Panc1 (cell line): Measurements from ENCODE around the gene GRID2. TPM values are rescaled to one million over a fixed set of nuclear protein-coding genes. Genes with fewer than 3 reads are reported as not detected.

Experiments used
- ATAC-seq: fragments of 200-7000 bp; cut with Tn5 transposase; 2 replicates; pipeline ENCODE4 v1.9.1; 2020; ENCODE audit warnings: mild to moderate bottlenecking, moderate library complexity
- BruUV-seq: library from RNA; stranded (reverse); fragments of 400-500 nt; replicated peaks from 2 replicates; lab custom pipeline; 2021; lab: Mats Ljungman, UMichigan
- CTCF ChIA-PET: fragments of 300-600 bp; sonication (Branson Sonifier 250); formaldehyde crosslinking; loops from one replicate; lab custom pipeline; 2022; ENCODE audit warnings: antibody characterized with exemption; lab: Charles Lee
- POLR2A ChIA-PET: fragments of 300-600 bp; sonication (Branson Sonifier 250); formaldehyde crosslinking; loops from one replicate; lab custom pipeline; 2022; ENCODE audit warnings: antibody characterized with exemption; lab: Charles Lee
- DNase-seq: peaks from one replicate; pipeline ENCODE4 v3.0.0-alpha.2; 2010; ENCODE audit warnings: low read depth, low spot score
- H3K27ac ChIP-seq: 2 replicates; pipeline ENCODE4 v1.5.1; 2011; ENCODE audit warnings: mild to moderate bottlenecking, low read length, inconsistent platforms
- H3K27me3 ChIP-seq: fragments of 200-500 bp; sonication (Bioruptor generic); 2 replicates; pipeline ENCODE4 v1.6.0; 2014; ENCODE audit warnings: low read length, inconsistent platforms; ENCODE audit not compliant: control insufficient read depth, insufficient read depth
- H3K36me3 ChIP-seq: fragments of 200-500 bp; sonication (Bioruptor generic); 2 replicates; pipeline ENCODE4 v1.5.1; 2014; ENCODE audit warnings: inconsistent platforms, mild to moderate bottlenecking, low read length, moderate library complexity; ENCODE audit not compliant: control insufficient read depth, insufficient read depth
- H3K4me1 ChIP-seq: 2 replicates; pipeline ENCODE4 v1.5.1; 2011; ENCODE audit warnings: inconsistent platforms, mild to moderate bottlenecking, low read length, moderate library complexity; ENCODE audit not compliant: control insufficient read depth, insufficient read depth
- H3K4me3 ChIP-seq, 2 experiments: 2 replicates each; pipeline ENCODE4 v1.5.1; 2011 to 2012; ENCODE audit warnings: low read depth in 2 of 2, low read length in 2 of 2, mild to moderate bottlenecking in 2 of 2, inconsistent platforms in 1 of 2, moderate library complexity in 1 of 2
- H3K9me3 ChIP-seq: fragments of 200-500 bp; sonication (Bioruptor generic); 2 replicates; pipeline ENCODE4 v1.5.1; 2014; ENCODE audit warnings: low read depth, mild to moderate bottlenecking, inconsistent platforms, low read length, moderate library complexity; ENCODE audit not compliant: control insufficient read depth, insufficient read depth
- CTCF ChIP-seq: fragments of 450-650 bp; IDR thresholded peaks from 2 replicates; pipeline ENCODE4 v1.5.1; 2017; ENCODE audit warnings: mild to moderate bottlenecking
- POLR2AphosphoS5 ChIP-seq: IDR thresholded peaks from 2 replicates; pipeline ENCODE4 v1.6.1; 2012; ENCODE audit warnings: mild to moderate bottlenecking, low read depth, low read length, moderate library complexity
- REST ChIP-seq, 2 experiments: IDR thresholded peaks; 2 replicates each; pipeline ENCODE4 v1.6.1; 2011 to 2012; ENCODE audit warnings: low read depth in 2 of 2, control low read depth in 1 of 2, low read length in 1 of 2, mild to moderate bottlenecking in 1 of 2, moderate library complexity in 1 of 2; ENCODE audit not compliant: insufficient read depth in 1 of 2
- SIN3A ChIP-seq: IDR thresholded peaks from 2 replicates; pipeline ENCODE4 v1.6.1; 2012; ENCODE audit warnings: low read depth, mild to moderate bottlenecking, low read length, moderate library complexity, borderline replicate concordance; ENCODE audit not compliant: insufficient read depth
- TCF7L2 ChIP-seq: IDR thresholded peaks from 2 replicates; pipeline ENCODE4 v1.6.1; 2011; ENCODE audit warnings: mild to moderate bottlenecking, low read depth, low read length, inconsistent platforms
- in situ Hi-C: cut with HindIII; loops from 2 replicates; pipeline ENCODE4 v1.10.0; 2016; ENCODE audit warnings: low sequenced_read_pairs, low pct_unique_long_range_greater_than_20kb
- intact Hi-C: fragments of 100-400 bp; cut with micrococcal nuclease; formaldehyde crosslinking; loops from one replicate; pipeline ENCODE4 v1.10.0; 2022; ENCODE audit not compliant: unreplicated experiment
- total RNA-seq: library from RNA; stranded (reverse); gene quantifications from one replicate; pipeline ENCODE4 v1.2.1, GENCODE V29; 2021; ENCODE audit not compliant: unreplicated experiment

The GRID2 gene
- total RNA-seq, 1 experiment from 2014 or later = 0.08 TPM

GRCh38 chr4:92333016-92333415 is 29.2 kb downstream of the GRID2 start:
- DNase-seq (no peak), ATAC-seq (no peak)
- ChIA-PET CTCF (no interaction called here), POLR2A (no interaction called here)
- intact Hi-C loops = no loop called here
- Histone ChIP-seq H3K27ac (no peak overlapping the region), H3K36me3 (no peaks in the 10 kb centered on the region), H3K4me3 (no peak overlapping the region), H3K4me1 (no peaks in the 10 kb centered on the region), H3K27me3 (no peaks in the 10 kb centered on the region), H3K9me3 (no peaks in the 10 kb centered on the region)
- BruUV-seq = no TSS peak
- TF ChIP-seq POLR2AphosphoS5 (no peak), SIN3A (no peak), REST (IDR thresholded peaks at IDR 0.05; ENCODE audit: insufficient read depth in 1 of 2, low read depth in 2 of 2, low read length in 1 of 2) (no peak), TCF7L2 (no peak), CTCF (no peak)
- in situ Hi-C loops = no loop called here

- DNase-seq (no peak), ATAC-seq (no peak)
- H3K4me3 ChIP-seq = no peak overlapping the region
- H3K36me3 ChIP-seq = no peaks in the 10 kb centered on the region
- no peaks in the 10 kb centered on the region for H3K4me1 ChIP-seq
- ChIA-PET CTCF (no interaction called here), POLR2A (no interaction called here)
- intact Hi-C loops = no loop called here
- H3K27ac ChIP-seq = no peak overlapping the region
- in situ Hi-C loops = no loop called here
- no TSS peak for BruUV-seq
- H3K27me3 ChIP-seq = no peaks in the 10 kb centered on the region
- no peaks in the 10 kb centered on the region for H3K9me3 ChIP-seq
- no peak for TF ChIP-seq TCF7L2
- no peak for TF ChIP-seq REST (IDR thresholded peaks at IDR 0.05; ENCODE audit: insufficient read depth in 1 of 2, low read depth in 2 of 2, low read length in 1 of 2)
- no peak for TF ChIP-seq SIN3A
- no peak for TF ChIP-seq CTCF
- no peak for TF ChIP-seq POLR2AphosphoS5
Measured at GRCh38 chr4:92334716-92335350, 31.1 kb downstream of the GRID2 start.
